GM23338 (cell line): Measurements from ENCODE around the gene RAB36. TPM values are rescaled to one million over a fixed set of nuclear protein-coding genes. Genes with fewer than 3 reads are reported as not detected.

ENCODE experiments used
- ATAC-seq: fragments of 200-7000 bp; cut with Tn5 transposase; 3 replicates; pipeline ENCODE4 v1.9.1; 2020
- DNase-seq: peaks from one replicate; pipeline ENCODE4 v3.0.0-alpha.2; 2015; ENCODE audit warnings: low spot score
- H2AFZ ChIP-seq: fragments of 200-600 bp; sonication (generic); 2 replicates; pipeline ENCODE4 v1.8.0; 2016; ENCODE audit warnings: antibody characterized with exemption, mild to moderate bottlenecking, moderate library complexity
- H3F3A ChIP-seq: fragments of 200-600 bp; sonication (generic); replicated peaks from 2 replicates; pipeline ENCODE4 v1.8.0; 2017; ENCODE audit warnings: antibody characterized with exemption, mixed run types, low read depth
- H3K27ac ChIP-seq: fragments of 200-600 bp; sonication (generic); 2 replicates; pipeline ENCODE4 v1.6.1; 2016; ENCODE audit warnings: low read depth
- H3K27me3 ChIP-seq: fragments of 200-600 bp; sonication (generic); 2 replicates; pipeline ENCODE4 v1.8.0; 2016; ENCODE audit warnings: mild to moderate bottlenecking, mixed run types, moderate library complexity; ENCODE audit not compliant: insufficient read depth
- H3K36me3 ChIP-seq: fragments of 200-600 bp; sonication (generic); 2 replicates; pipeline ENCODE4 v1.8.0; 2016; ENCODE audit warnings: mild to moderate bottlenecking; ENCODE audit not compliant: insufficient read depth
- H3K4me1 ChIP-seq: fragments of 200-600 bp; sonication (generic); 2 replicates; pipeline ENCODE4 v1.8.0; 2016; ENCODE audit warnings: mild to moderate bottlenecking, moderate library complexity; ENCODE audit not compliant: insufficient read depth
- H3K4me2 ChIP-seq: fragments of 200-600 bp; sonication (generic); 2 replicates; pipeline ENCODE4 v1.7.1; 2017; ENCODE audit warnings: mixed run types
- H3K4me3 ChIP-seq: fragments of 200-600 bp; sonication (generic); 2 replicates; pipeline ENCODE4 v1.6.1; 2016; ENCODE audit warnings: mixed run types
- H3K79me2 ChIP-seq: fragments of 200-600 bp; sonication (generic); replicated peaks from 2 replicates; pipeline ENCODE4 v1.8.0; 2017; ENCODE audit warnings: mild to moderate bottlenecking; ENCODE audit not compliant: insufficient read depth
- H3K9me2 ChIP-seq: fragments of 200-600 bp; sonication (generic); 2 replicates; pipeline ENCODE4 v1.8.0; 2017; ENCODE audit not compliant: insufficient read depth
- H4K20me1 ChIP-seq: fragments of 200-600 bp; sonication (generic); replicated peaks from 2 replicates; pipeline ENCODE4 v1.8.0; 2017; ENCODE audit warnings: mild to moderate bottlenecking; ENCODE audit not compliant: insufficient read depth
- H3K27ac Mint-ChIP-seq: 2 replicates; pipeline ENCODE4 v1.8.0; 2020; ENCODE audit warnings: inconsistent platforms, mild to moderate bottlenecking, moderate library complexity, mixed read lengths
- H3K27me3 Mint-ChIP-seq: 3 replicates; pipeline ENCODE4 v1.8.0; 2022; ENCODE audit warnings: low read depth, mild to moderate bottlenecking, moderate library complexity, mixed read lengths, inconsistent platforms; ENCODE audit not compliant: insufficient read depth, poor library complexity
- H3K36me3 Mint-ChIP-seq: 3 replicates; pipeline ENCODE4 v1.8.0; 2021; ENCODE audit warnings: low read depth, mild to moderate bottlenecking, inconsistent platforms, moderate library complexity, mixed read lengths
- H3K4me1 Mint-ChIP-seq: 3 replicates; pipeline ENCODE4 v1.8.0; 2020; ENCODE audit warnings: mild to moderate bottlenecking, inconsistent platforms, mixed read lengths
- H3K4me3 Mint-ChIP-seq: 3 replicates; pipeline ENCODE4 v1.8.0; 2021; ENCODE audit warnings: moderate library complexity, mild to moderate bottlenecking, inconsistent platforms, mixed read lengths
- H3K9me3 Mint-ChIP-seq: 3 replicates; pipeline ENCODE4 v1.8.0; 2020; ENCODE audit warnings: moderate library complexity, mild to moderate bottlenecking, inconsistent platforms, mixed read lengths
- CREB1 ChIP-seq: fragments of 250-450 bp; sonication (Bioruptor Pico); IDR thresholded peaks from 2 replicates; pipeline ENCODE4 v1.5.0; 2020; ENCODE audit warnings: low read depth, mild to moderate bottlenecking, moderate library complexity
- EZH2 ChIP-seq: fragments of 200-600 bp; sonication (generic); IDR thresholded peaks from one replicate; pipeline ENCODE4 v1.8.0; 2017; ENCODE audit warnings: antibody characterized with exemption, mild to moderate bottlenecking, low read depth; ENCODE audit not compliant: unreplicated experiment
- EZH2phosphoT487 ChIP-seq: fragments of 200-600 bp; sonication (generic); IDR thresholded peaks from one replicate; pipeline ENCODE4 v1.8.1; 2018; ENCODE audit warnings: antibody characterized with exemption; ENCODE audit not compliant: unreplicated experiment
- JUNB ChIP-seq: IDR thresholded peaks from one replicate; pipeline ENCODE4 v1.6.1; 2016; ENCODE audit warnings: antibody characterized with exemption; ENCODE audit not compliant: unreplicated experiment
- STAT1 ChIP-seq: IDR thresholded peaks from one replicate; pipeline ENCODE4 v1.6.1; 2016; ENCODE audit warnings: antibody characterized with exemption; ENCODE audit not compliant: unreplicated experiment
- ZNF114 ChIP-seq: fragments of 250-450 bp; sonication (Bioruptor Pico); IDR thresholded peaks from 2 replicates; pipeline ENCODE4 v1.5.0; 2020; ENCODE audit warnings: mild to moderate bottlenecking, moderate library complexity
- ZNF331 ChIP-seq: fragments of 250-450 bp; sonication (Bioruptor Pico); IDR thresholded peaks from 2 replicates; pipeline ENCODE4 v1.5.0; 2020; ENCODE audit warnings: low read depth, mild to moderate bottlenecking, moderate library complexity
- polyA plus RNA-seq: library from polyadenylated mRNA; unstranded; fragments of >200 nt; fragmentation: Nextera tagmentation; extraction: Ambion mirVana; gene quantifications from 2 replicates; pipeline ENCODE4 v1.2.1, GENCODE V29; 2016
- total RNA-seq: library from RNA; depleted of rRNA; stranded (reverse); fragments of >200 nt; shearing (Covaris generic); gene quantifications from 2 replicates; pipeline ENCODE4 v1.2.3, GENCODE V29; 2014
- TF ChIP-seq, protein P1 (sequence below): fragments of 250-450 bp; sonication (Bioruptor Pico); IDR thresholded peaks from 2 replicates; pipeline ENCODE4 v1.5.0; 2020; ENCODE audit warnings: mild to moderate bottlenecking, moderate library complexity
- TF ChIP-seq, protein P2 (sequence below): IDR thresholded peaks from one replicate; pipeline ENCODE4 v1.6.1; 2018; ENCODE audit warnings: antibody characterized with exemption; ENCODE audit not compliant: unreplicated experiment

The RAB36 gene
- total and polyA plus RNA-seq, 2 experiments from 2014 or later, result 0.58 to 1.2 TPM

DNA sequence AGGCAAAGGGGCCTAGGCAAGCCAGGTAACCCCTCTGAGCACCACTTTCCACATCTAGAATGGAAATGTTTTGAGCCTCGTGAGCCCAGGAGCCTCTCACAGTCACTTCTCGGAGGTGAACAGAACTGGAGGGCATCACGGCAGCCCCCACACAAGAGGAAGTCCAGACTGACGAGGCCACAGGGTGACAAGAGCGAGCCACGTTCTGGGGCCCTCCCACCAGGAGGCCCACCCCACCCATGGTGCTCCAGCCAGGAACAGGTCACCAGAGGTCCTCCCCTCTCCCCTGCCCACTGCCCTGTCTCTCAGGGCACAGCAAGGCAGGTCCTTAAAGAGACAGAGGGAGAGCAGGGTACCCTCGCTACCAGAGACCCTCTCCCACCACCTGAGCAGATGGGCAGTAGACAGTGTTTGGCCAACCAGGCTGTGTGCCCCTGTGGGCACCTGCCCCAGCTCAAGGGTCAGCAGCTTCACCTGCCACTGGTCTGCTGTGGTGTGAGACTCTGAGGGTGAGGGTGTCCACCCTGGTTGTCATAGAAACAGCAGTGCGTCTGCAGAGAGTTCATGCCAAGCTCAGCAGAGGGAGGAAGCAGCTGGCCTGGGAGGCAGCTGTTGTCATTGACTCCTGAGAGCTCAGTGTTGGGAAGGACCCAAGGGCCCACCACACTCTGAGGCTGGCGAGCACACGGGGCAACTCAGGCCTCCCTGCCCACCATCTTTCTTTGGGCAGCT, 34.9 kb upstream of the RAB36 start:
- H3K4me3 Mint-ChIP-seq, result no peak overlapping the region
- H3K27ac Mint-ChIP-seq, result no peak overlapping the region
- H3K9me3 Mint-ChIP-seq, result no peaks in the 10 kb centered on the region
- H3K4me3 ChIP-seq, result no peak overlapping the region
- no peaks in the 10 kb centered on the region for H3K27me3 ChIP-seq
- H2AFZ ChIP-seq, result no peak overlapping the region
- no peak for TF ChIP-seq STAT1
- TF ChIP-seq, protein P1, sequence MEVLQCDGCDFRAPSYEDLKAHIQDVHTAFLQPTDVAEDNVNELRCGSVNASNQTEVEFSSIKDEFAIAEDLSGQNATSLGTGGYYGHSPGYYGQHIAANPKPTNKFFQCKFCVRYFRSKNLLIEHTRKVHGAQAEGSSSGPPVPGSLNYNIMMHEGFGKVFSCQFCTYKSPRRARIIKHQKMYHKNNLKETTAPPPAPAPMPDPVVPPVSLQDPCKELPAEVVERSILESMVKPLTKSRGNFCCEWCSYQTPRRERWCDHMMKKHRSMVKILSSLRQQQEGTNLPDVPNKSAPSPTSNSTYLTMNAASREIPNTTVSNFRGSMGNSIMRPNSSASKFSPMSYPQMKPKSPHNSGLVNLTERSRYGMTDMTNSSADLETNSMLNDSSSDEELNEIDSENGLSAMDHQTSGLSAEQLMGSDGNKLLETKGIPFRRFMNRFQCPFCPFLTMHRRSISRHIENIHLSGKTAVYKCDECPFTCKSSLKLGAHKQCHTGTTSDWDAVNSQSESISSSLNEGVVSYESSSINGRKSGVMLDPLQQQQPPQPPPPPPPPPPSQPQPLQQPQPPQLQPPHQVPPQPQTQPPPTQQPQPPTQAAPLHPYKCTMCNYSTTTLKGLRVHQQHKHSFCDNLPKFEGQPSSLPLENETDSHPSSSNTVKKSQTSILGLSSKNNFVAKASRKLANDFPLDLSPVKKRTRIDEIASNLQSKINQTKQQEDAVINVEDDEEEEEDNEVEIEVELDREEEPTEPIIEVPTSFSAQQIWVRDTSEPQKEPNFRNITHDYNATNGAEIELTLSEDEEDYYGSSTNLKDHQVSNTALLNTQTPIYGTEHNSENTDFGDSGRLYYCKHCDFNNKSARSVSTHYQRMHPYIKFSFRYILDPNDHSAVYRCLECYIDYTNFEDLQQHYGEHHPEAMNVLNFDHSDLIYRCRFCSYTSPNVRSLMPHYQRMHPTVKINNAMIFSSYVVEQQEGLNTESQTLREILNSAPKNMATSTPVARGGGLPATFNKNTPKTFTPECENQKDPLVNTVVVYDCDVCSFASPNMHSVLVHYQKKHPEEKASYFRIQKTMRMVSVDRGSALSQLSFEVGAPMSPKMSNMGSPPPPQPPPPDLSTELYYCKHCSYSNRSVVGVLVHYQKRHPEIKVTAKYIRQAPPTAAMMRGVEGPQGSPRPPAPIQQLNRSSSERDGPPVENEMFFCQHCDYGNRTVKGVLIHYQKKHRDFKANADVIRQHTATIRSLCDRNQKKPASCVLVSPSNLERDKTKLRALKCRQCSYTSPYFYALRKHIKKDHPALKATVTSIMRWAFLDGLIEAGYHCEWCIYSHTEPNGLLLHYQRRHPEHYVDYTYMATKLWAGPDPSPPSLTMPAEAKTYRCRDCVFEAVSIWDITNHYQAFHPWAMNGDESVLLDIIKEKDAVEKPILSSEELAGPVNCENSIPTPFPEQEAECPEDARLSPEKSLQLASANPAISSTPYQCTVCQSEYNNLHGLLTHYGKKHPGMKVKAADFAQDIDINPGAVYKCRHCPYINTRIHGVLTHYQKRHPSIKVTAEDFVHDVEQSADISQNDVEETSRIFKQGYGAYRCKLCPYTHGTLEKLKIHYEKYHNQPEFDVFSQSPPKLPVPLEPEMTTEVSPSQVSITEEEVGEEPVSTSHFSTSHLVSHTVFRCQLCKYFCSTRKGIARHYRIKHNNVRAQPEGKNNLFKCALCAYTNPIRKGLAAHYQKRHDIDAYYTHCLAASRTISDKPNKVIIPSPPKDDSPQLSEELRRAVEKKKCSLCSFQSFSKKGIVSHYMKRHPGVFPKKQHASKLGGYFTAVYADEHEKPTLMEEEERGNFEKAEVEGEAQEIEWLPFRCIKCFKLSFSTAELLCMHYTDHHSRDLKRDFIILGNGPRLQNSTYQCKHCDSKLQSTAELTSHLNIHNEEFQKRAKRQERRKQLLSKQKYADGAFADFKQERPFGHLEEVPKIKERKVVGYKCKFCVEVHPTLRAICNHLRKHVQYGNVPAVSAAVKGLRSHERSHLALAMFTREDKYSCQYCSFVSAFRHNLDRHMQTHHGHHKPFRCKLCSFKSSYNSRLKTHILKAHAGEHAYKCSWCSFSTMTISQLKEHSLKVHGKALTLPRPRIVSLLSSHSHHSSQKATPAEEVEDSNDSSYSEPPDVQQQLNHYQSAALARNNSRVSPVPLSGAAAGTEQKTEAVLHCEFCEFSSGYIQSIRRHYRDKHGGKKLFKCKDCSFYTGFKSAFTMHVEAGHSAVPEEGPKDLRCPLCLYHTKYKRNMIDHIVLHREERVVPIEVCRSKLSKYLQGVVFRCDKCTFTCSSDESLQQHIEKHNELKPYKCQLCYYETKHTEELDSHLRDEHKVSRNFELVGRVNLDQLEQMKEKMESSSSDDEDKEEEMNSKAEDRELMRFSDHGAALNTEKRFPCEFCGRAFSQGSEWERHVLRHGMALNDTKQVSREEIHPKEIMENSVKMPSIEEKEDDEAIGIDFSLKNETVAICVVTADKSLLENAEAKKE (CRISPR knock-in tag), result no peak
- TF ChIP-seq, protein P2, sequence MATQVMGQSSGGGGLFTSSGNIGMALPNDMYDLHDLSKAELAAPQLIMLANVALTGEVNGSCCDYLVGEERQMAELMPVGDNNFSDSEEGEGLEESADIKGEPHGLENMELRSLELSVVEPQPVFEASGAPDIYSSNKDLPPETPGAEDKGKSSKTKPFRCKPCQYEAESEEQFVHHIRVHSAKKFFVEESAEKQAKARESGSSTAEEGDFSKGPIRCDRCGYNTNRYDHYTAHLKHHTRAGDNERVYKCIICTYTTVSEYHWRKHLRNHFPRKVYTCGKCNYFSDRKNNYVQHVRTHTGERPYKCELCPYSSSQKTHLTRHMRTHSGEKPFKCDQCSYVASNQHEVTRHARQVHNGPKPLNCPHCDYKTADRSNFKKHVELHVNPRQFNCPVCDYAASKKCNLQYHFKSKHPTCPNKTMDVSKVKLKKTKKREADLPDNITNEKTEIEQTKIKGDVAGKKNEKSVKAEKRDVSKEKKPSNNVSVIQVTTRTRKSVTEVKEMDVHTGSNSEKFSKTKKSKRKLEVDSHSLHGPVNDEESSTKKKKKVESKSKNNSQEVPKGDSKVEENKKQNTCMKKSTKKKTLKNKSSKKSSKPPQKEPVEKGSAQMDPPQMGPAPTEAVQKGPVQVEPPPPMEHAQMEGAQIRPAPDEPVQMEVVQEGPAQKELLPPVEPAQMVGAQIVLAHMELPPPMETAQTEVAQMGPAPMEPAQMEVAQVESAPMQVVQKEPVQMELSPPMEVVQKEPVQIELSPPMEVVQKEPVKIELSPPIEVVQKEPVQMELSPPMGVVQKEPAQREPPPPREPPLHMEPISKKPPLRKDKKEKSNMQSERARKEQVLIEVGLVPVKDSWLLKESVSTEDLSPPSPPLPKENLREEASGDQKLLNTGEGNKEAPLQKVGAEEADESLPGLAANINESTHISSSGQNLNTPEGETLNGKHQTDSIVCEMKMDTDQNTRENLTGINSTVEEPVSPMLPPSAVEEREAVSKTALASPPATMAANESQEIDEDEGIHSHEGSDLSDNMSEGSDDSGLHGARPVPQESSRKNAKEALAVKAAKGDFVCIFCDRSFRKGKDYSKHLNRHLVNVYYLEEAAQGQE, result no peak
- TF ChIP-seq EZH2phosphoT487, result no peak
- no peak for TF ChIP-seq ZNF114
- no peak for TF ChIP-seq ZNF331 (CRISPR knock-in tag)
- TF ChIP-seq CREB1, result no peak
- no peak for TF ChIP-seq JUNB
- TF ChIP-seq EZH2, result no peak
- H3K36me3 ChIP-seq, result no peaks in the 10 kb centered on the region
- DNase-seq (no peak), ATAC-seq (no peak)
- no peak overlapping the region for H3K4me2 ChIP-seq
- no peaks in the 10 kb centered on the region for H3K4me1 ChIP-seq
- no peaks in the 10 kb centered on the region for H3K79me2 ChIP-seq
- no peak overlapping the region for H3K27ac ChIP-seq
- H3K9me2 ChIP-seq, result no peaks in the 10 kb centered on the region
- H3K36me3 Mint-ChIP-seq, result no peaks in the 10 kb centered on the region
- H3F3A ChIP-seq, result no peaks in the 10 kb centered on the region
- no peaks in the 10 kb centered on the region for H4K20me1 ChIP-seq
- no peaks in the 10 kb centered on the region; the same call in 2 of the 3 replicates for H3K4me1 Mint-ChIP-seq
- H3K27me3 Mint-ChIP-seq, result peaks cover 4% of the 10 kb centered on the region
